Measurements from ENCODE around the gene AQR.
"Not testable (repeated sequence)": the region's sequence is repeated elsewhere in the genome, so short reads cannot be mapped to it uniquely, and the experiment has no call there.

Gene AQR

DNA sequence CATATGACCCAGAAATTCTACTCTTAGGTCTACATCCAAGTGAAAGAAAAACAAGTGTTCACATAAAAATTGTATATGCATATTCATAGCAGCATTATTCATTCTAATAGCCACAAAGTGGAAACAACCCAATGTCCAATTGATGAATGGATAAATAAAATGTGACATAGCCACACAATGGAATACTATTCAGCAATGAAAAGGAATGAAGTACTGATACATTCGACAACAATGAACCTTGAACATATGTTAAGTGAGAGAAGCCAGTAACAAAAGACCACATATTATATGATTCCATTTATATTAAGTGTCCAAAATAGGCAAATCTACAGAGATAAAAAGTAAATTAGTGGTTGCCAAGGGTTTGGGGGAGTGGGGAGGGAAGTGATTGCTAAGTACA is 104.0 kb downstream of the AQR start:
- no peak for DNase-seq

DNA sequence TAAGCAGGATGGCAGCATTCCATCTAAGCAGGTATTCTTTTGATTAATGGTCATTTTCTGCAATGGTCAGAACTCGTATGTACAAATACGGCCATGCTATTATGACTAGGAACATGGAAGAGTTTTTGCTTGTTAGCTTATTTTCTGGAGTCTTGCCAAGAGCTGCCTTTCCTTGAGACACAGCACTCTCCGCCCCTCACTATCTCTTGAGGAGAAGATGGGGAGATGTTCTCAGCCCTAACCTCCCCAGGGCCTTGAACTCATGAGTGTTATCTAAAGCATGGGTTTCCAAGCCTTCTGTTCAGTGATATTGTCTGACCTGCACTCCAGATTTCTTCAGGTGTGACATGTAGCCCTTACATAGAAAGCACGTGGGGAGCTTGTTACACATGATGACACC is 108.3 kb downstream of the AQR start:
- DNase-seq = no peak

DNA sequence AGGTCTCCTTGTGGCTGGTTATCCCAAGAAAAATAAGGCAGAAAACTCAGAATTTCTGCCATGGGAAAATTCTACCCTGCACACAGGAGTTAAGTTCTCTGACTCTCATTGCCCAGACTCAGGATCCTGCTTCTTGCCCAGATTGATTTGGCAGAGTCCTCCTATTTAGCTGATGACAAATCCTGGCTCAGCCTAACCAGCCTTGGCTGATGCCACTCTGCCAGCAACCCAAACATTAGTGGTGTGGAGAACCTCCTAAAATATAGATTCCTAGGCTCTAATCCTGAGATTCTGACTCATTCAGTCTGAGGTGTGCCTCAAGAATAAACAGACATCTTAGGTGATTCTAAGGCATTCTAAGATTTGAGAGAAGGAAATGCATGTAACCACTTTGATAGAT is 113.6 kb downstream of the AQR start:
- DNase-seq = no peak

DNA sequence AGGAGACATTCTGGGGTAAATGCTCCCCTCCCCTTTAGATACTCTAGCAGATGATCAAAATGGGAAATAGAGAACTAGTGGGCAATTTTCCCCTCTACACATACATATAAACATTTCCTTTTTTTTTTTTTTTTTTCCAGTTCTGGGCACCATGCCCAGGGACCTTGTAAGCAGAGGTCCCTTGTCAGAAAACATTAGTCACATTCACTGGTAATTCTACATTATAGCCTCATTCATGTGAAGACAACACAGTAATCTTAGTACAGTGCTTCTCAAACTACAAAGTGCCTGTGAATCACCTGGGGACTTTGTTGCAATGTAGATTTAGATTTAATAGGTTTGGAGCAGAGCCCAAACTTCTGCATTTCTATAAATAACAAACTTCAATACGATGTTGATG is 114.1 kb downstream of the AQR start:
- DNase-seq = no peak

DNA sequence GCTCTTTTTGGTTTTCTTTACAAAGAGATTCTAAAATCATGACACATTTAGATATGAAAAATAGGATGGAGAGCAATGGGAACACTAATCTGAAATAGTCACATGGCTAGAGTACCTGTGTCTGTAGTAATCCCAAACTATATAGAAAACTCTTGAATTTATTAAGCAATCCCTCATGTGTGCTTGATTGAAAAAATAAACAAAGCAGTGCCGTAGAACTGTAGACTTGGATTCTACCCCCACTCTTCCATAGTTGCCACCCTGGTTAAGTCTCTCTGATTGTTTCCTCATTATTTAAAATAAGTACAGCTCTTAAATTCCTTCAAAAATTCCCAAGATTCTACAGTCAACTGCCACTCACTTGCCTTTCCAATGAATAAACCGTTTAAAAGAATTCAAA is 115.3 kb downstream of the AQR start:
- DNase-seq = no peak

DNA sequence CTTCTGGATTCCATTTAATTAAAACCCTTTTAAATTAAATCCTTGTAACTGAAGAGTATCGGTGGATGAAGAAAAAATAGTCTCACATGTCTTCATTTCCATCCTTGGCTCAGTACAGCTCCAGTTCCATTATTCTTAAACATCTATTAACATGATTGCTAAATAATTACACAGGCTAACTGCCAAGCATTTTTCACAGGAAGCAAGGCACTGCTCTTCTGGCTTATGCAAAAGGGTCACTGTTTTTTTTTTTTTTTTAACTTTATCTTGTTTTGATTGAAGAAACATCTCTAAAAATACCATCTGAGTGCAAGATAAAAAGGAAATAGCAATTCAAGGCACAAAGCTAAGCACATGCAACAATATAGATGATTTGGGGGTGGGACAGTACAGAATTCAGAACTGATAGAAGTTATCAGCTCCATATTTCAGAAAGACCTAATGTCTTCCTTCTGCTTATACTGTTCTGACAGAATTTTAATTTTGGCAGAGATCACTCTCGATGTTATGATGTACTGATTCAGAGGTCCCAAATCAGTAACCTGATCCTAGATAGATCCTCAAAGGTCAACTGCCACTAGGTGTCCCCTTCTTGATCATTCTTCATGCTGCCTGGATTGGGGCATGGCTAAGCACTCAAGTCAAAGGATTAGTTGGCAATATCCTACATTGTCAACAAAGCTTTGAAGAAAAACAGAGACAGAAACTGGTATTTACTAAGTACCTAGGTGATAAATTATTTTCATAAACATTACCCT is 116.4 kb downstream of the AQR start:
- DNase-seq = no peak

DNA sequence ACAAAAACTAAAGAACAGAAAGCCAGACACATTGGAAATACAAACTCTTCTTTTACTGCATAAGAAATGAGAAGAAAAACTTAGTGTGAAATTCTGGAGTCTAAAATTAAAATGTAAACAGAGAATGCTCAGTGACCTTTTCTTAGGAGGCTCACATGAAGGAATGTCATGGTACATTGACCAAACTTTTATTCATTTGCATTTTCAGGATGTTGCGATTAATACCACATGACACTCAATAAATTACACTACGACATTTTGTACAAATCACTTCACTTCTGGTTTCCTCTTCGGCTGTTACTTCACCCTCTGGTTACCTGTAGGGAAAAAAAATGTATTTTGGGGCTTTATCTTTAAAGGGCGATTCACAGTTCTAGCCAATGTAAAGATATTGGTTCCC is 117.8 kb downstream of the AQR start:
- DNase-seq = no peak

DNA sequence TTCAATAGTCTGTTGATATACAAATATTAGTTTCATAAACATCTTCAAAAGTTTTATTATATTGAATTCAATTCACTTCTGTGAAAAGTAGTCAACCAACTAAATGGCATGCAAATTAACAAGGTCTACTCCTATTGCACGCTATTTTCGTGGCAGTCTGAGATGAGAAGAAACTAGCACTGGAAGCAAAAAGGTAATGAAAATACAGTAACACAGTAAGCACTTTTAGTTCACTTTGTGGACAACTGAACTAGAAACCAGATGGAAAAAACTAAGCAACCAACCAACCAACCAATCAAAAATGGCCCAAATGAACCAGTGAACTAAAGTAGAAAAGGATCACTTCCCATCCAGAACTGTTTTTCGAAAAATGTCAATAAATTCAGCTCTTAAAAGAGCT is 118.5 kb downstream of the AQR start:
- DNase-seq = no peak

DNA sequence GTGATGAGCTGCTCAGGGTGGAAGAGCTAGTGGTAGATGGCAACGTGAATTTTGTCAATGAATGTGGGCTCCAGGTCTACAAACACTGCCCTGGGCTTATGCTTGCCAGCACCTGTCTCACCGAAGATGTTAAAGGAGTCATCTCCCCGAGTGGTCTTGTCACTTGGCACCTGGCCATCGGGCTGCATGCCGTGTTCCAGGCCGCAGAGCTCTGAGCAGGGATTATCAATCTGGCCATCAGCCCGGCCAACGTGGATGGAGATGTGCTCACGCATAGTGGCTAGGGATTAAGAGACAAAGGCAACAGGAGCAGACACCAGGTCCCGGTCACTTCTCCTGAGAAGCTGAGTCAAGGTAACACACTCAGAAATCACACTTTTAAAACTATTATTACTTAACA is 119.4 kb downstream of the AQR start:
- DNase-seq = peak in 1 of 2 donors; percentile 0

DNA sequence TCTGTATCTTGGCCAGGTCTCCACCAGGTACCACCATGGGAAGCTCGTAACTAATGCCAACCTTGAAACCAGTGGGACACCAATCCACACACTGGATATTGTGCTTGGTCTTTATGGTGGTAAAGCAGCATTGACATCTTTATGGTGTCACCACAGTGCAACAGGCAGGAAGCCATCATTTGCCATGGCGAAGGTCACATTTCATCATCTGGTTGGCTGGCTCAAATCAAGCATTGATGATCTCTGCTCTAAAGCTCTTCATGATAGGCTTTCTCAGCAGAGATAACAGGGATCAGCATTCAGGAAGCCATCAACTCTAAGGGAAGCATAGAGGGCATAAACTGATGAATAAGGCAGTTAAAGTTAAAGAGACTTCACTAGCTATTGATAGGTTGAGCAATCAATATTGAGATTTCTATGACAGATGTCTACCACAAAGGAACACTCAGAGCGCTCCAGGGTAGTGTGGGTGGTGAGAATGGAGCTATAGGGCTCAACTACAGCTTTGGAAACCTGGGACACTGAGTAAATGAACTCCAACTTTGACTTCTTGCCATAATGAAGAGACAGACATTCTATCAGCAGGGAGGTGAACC is 120.1 kb downstream of the AQR start:
- DNase-seq = no peak

DNA sequence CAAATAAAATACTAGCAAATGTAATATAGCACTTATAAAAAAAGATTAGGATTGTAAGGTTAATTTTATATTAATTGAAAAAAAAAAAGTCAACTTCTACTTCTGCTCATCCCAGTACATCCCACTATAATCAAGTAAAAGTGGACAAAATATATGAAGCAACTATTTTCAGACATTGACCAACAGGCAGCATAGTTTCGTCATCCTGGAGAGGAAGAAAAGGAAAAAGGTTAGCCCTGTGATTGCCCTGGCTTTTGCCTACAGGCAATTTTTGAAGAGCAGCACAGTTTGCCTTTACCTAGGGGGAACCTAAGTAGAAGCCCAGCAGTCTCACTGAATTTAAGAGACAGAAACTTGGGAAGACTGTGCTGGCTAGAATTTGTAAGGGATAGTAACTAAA is 121.9 kb downstream of the AQR start:
- DNase-seq = no peak

DNA sequence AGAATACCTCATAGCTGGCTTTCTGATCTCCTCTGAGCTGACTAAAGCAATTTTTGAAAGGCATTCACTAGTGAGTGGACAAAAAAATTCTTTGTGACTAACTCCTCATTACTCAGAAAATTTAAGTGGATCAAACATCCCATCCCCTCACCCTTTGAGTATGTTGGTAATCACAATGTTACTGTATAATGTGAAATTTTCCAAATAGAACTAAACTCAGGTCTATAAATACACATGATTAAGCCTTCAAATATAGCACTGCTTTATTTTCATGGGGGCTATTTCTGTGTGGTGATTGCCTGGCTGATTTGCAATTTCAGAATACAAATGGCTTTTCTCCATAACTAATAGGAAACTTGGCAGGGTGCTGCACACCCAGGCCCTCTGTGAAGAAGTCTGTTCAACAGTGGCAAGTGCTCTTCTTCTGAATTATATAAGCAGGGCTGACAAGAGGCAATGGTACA is 128.2 kb downstream of the AQR start:
- no peak for DNase-seq

DNA sequence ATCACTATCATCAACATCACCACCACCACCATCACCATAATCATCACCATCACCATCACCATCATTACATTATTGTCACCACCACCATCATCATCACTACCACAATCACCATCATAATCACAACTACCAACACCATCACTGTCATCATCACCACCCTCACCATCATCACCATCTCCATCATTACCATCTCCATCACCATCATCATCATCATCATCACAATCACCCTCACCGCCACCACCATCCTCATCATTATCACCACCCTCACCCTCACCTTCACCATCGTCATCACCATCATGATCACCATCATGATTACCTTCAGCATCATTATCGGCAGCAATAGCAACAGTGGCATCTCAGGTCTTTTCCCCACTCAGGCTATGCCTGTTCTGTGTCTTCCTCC is 131.3 kb downstream of the AQR start:
- no peak for DNase-seq

DNA sequence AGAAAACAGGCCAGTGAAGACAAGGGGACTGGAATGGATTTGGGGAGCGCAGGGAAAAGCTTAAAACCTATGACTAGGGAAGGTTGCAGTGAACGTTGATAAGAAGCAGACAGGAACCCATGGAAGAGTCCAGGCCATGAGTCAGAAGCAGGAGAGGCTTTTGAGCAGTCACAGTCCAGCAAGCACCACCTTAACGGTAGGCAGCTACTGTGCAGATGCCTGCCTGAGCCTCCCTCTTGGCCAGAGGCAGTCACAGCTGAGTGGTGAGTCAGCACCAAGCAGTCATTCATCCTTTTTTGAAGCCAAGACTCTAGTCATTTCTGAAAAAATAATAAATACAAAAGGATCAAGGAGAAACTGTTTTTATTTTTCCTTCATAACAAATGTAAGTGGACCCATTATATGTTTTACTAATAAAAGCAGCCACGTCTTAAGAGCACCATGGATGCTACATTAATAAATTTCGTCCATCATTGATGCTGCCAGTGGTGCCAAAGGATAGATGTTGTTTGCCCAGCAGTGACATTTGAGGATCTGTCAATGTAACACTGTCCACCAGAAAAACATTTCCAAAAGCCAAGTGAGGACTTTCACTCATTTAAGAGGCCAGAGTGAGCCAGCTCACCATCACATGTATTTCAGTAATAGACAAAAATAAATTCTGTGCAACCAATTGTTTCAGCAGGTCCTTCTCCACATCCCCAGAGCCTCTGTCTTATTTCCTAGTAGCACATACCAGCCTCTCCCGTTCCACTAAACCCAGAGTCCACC is 132.1 kb downstream of the AQR start:
- no peak for DNase-seq

DNA sequence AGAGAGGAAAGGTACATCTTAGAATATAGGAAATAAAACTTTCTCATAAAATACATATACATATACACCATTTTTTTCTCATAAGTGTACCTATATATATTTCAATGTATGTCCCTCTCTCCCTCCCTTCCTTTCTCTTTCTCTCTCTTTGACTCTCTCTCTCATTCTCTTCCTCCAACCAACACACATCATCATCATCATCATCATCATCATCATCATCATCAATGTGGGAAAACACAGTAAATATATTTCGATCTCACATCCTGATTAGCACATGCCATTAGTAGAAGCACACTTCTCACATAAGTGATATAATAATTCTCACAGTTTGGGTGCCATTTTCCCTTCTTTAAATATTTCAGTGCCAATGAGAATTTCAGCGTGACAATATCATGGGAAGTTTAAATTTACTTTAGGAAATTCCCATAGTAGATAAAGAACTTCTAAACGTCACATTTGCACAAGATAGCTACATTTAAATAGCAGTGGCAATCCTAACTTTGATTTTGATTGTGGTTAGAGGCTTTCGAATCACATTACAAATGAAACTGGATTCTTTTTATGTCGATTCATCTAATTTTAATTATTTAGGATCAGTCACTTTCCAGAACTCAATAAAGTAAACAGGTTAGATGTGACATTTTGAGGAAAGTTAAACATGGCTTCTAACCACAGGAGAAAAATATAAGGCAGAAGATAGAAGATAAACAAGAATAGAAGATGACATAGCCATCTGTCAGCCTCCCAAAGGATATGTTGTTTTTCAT is 141.2 kb downstream of the AQR start:
- no peak for DNase-seq

DNA sequence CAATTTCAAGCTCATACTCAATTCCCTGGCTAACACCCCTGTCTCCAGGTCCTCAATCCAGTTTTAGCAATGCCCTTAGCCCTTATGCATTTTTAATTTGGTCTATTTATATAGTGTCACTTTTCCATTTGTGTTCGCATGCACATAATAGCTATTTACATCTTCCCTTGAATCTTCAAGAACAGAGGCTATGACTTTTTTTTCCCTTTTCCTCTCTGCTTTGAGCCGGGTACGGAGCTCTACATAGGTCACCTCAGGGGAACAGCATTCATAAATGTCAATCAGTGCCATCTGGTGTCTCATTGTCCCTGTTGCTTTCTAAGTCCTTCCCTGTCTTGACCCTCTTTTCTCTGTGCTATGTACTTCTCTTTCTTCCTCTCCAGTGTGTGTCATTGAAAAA is 147.7 kb downstream of the AQR start:
- no peak for DNase-seq

DNA sequence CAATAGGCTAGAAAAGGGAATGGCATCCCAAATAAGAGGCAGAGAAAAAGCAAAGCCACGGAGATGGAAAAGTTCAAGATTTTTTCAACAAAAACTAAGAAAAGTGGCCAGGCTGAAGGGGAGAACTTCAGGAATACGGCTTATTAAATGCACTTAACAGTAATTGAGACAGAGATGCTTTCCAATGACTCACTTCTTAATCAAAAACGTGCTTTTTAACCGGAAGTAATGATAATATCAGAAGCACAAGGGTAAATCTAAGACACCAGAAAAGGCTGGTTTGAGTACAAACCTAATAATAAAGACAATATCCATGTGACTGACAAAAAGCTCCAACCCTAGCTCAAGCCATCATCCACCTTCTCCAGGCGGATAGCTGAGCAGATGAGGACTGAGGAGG is 149.4 kb downstream of the AQR start:
- no peak for DNase-seq

DNA sequence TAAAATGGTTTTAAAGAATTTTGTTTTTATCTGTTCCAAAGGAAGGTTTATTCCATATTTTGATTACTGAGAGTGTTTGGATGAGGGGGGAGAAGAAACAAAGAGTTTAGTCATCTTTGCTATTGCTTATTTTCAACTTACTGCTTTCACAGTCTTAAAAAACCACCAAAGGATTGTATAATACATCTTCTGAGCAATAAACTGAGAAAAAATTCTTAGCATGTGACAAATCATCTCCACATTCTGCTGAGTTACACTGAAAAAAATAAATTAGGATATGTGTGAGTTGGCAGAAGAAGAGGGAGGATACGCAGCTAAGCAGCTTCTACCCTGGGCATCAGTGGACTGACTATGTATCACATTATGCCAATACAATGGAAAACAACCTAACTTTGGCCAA is 151.0 kb downstream of the AQR start:
- no peak for DNase-seq

DNA sequence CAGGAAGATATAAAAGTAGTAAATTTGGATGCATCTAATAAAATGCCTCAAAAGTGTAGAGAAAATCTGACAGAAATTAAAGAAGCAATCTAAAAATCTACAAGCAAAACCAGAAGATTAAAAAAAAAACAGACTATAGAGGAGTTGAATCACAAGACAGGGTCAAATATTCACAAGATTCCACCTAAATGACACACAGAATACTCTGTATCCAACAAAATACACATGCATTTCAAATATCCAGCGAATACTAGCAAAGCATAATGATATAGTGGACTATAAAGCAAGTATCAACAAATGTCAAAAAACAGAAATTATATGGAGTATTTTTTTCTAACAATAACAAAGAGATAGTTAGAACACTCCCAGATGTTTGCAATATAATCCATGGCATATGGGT is 153.7 kb downstream of the AQR start:
- no peak for DNase-seq

DNA sequence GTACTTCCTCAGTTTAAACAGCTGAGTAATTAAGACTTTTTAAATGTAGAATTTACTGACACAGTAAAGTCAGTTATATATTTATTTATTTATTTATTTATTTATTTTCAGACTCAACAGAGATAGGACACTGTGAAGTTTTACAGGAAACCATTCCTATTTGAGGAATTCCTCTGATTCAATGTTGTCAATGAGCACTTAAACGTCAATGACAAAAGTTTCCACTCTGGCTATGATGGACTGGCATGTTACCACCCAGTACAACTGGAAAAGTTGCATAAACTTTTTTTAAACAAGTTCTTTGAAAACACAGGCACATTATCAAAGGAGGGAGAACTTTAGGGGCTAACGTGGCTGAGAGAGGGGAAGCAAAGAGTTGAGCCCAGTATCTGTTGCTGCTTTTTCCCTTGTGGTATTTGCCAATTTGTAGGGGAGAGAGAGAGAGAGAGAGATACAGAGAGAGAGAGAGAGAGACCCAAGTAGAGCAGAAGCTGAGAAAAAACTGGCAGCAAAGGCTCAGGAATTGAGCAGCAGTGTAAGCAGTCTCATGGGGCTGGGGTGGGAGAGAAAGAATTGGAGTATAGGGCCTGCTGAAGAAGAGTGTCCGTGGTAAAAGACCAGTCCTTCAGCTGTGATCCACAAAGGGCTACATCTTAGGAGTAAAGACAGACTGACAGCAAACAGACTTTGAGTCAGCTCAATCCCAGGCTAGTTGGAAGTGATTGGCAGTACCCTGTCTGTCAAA is 155.9 kb downstream of the AQR start:
- no peak for DNase-seq

DNA sequence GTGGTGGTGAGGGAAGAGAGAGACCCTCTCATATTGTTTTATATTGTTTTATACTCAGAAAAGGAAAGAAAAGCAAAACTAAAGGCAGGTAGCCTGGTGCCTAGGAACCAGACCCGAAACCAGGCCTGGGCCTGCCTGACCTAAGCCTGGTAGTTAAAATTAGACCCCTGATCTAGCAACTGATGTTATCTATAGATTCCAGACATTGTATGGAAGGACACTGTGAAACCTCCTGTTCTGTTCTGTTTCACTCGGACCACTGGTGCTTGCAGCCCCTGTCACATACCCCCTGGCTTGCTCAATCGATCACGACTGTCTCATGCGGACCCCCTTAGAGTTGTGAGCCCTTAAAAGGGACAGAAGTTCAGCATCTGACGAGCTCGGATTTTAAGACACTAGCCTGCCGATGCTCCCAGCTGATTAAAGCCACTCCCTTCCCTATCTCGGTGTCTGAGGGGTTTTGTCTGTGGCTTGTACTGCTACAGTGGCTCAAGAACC is 156.6 kb downstream of the AQR start:
- DNase-seq = not testable (repeated sequence)

DNA sequence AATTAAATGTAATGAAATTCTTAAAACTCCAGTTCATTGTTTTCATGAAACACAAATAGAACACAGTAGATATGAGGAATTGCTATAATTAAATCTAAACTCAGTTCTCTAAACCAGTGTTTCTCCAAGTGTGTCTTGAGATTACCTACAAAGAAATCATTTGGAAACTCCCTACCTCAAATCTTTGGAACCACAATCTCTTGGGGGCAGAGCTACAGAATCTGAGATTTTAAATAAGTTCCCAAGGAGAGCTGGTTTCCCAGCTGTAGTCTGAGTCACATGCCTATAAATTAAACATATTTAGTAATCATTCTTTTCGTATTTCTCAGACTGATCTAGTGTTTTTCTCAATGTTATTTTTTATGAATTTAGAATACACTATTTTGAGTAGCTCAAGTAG is 157.2 kb downstream of the AQR start:
- no peak for DNase-seq
